IMR-90 (cell line): ENCODE data around the gene RNF182.

Experiments used
- CEBPB ChIP-seq: IDR thresholded peaks from 2 replicates; pipeline ENCODE4 v1.6.1; 2012; ENCODE audit warnings: low read depth, low read length, improper control_type of control experiment
- CHD1 ChIP-seq: IDR thresholded peaks from 2 replicates; pipeline ENCODE4 v1.6.1; 2012; ENCODE audit warnings: low read depth, low read length, improper control_type of control experiment
- ELK1 ChIP-seq: fragments of 150-350 bp; IDR thresholded peaks from 2 replicates; pipeline ENCODE4 v1.6.1; 2016; ENCODE audit warnings: low read depth, mild to moderate bottlenecking, low read length, moderate library complexity, borderline replicate concordance
- FOS ChIP-seq: fragments of 150-350 bp; IDR thresholded peaks from 2 replicates; pipeline ENCODE4 v1.6.1; 2016; ENCODE audit warnings: low read depth, low read length
- MAFK ChIP-seq: IDR thresholded peaks from 2 replicates; pipeline ENCODE4 v1.6.1; 2012; ENCODE audit warnings: low read depth, low read length, improper control_type of control experiment
- MXI1 ChIP-seq: IDR thresholded peaks from 2 replicates; pipeline ENCODE4 v1.6.1; 2012; ENCODE audit warnings: low read depth, mild to moderate bottlenecking, low read length, moderate library complexity, borderline replicate concordance
- POLR2A ChIP-seq: IDR thresholded peaks from 2 replicates; pipeline ENCODE4 v1.6.1; 2012; ENCODE audit warnings: mild to moderate bottlenecking, low read depth, low read length
- RCOR1 ChIP-seq: IDR thresholded peaks from 2 replicates; pipeline ENCODE4 v1.6.1; 2012; ENCODE audit warnings: mild to moderate bottlenecking, low read length, improper control_type of control experiment; ENCODE audit not compliant: insufficient replicate concordance
- RFX5 ChIP-seq: IDR thresholded peaks from 2 replicates; pipeline ENCODE4 v1.8.0; 2012; ENCODE audit warnings: low read depth, mild to moderate bottlenecking, low read length, moderate library complexity
- TF ChIP-seq, protein P1 (sequence below): conservative IDR thresholded peaks from 2 replicates; pipeline ENCODE4 v1.5.1; 2012; ENCODE audit warnings: mild to moderate bottlenecking, low read depth, low read length, improper control_type of control experiment
- TF ChIP-seq, protein P2 (sequence below): fragments of 150-350 bp; IDR thresholded peaks from 2 replicates; pipeline ENCODE4 v1.6.1; 2017; ENCODE audit warnings: mild to moderate bottlenecking, antibody characterized with exemption, low read length, low read depth

DNA sequence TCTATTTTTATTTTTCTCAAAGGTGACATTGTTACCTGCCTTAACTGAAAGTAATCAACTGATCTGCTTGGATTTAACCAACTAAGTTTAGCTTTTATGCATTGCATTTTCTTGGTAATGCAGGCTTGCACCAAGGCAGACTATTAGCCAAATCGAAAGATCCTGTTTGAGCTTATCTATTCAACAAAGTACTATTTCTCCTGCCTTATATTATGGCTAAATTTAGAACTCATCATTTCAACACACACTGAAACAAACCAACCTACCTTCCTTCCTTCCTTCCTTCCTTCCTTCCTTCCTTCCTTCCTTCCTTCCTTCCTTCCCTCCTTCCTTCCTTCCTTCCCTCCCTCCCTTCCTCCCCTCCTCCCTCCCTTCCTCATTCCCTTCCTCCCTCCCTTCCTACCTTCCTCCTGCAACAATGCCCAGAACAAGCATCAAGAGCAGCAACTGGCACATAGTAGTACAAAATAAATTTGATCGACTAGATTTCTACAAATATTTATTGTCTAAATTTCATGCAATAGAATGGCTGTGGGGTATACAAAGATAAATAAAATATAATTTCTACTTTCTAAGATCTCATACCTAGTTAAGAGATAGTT, 17.0 kb upstream of the RNF182 start:
- TF ChIP-seq RFX5 (no peak), POLR2A (no peak), ELK1 (no peak), MAFK (no peak), CHD1 (no peak), MXI1 (no peak), RCOR1 (no peak), FOS (no peak), CEBPB (no peak)
- TF ChIP-seq, protein P1, sequence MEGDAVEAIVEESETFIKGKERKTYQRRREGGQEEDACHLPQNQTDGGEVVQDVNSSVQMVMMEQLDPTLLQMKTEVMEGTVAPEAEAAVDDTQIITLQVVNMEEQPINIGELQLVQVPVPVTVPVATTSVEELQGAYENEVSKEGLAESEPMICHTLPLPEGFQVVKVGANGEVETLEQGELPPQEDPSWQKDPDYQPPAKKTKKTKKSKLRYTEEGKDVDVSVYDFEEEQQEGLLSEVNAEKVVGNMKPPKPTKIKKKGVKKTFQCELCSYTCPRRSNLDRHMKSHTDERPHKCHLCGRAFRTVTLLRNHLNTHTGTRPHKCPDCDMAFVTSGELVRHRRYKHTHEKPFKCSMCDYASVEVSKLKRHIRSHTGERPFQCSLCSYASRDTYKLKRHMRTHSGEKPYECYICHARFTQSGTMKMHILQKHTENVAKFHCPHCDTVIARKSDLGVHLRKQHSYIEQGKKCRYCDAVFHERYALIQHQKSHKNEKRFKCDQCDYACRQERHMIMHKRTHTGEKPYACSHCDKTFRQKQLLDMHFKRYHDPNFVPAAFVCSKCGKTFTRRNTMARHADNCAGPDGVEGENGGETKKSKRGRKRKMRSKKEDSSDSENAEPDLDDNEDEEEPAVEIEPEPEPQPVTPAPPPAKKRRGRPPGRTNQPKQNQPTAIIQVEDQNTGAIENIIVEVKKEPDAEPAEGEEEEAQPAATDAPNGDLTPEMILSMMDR: no peak
- TF ChIP-seq, protein P2, sequence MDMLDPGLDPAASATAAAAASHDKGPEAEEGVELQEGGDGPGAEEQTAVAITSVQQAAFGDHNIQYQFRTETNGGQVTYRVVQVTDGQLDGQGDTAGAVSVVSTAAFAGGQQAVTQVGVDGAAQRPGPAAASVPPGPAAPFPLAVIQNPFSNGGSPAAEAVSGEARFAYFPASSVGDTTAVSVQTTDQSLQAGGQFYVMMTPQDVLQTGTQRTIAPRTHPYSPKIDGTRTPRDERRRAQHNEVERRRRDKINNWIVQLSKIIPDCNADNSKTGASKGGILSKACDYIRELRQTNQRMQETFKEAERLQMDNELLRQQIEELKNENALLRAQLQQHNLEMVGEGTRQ: no peak
